ENCODE results near the gene PLAC8. TPM values are rescaled to one million over a fixed set of nuclear protein-coding genes. Genes with fewer than 3 reads are reported as not detected.

Gene PLAC8
- total and polyA plus RNA-seq, 2 of the 8 experiments (the other 6 are each of a cell fraction or from before 2014, with no cell fraction given), result 0.98 to 1.1 TPM

GRCh38 chr4:83128240-83128929 is 13.9 kb upstream of the PLAC8 start (continued):
- no peak for TF ChIP-seq USF2 (IDR thresholded peaks at IDR 0.05; ENCODE audit: low read length)
- TF ChIP-seq POLR2A (IDR thresholded peaks at IDR 0.05; ENCODE audit: control extremely low read depth in 1 of 2, low read depth in 2 of 2, low read length in 2 of 2), result no peak
- TF ChIP-seq SP1 (IDR thresholded peaks at IDR 0.05; ENCODE audit: low read depth, low read length), result no peak
